Measurements from ENCODE around the gene GAREM2.

GAREM2 gene

DNA sequence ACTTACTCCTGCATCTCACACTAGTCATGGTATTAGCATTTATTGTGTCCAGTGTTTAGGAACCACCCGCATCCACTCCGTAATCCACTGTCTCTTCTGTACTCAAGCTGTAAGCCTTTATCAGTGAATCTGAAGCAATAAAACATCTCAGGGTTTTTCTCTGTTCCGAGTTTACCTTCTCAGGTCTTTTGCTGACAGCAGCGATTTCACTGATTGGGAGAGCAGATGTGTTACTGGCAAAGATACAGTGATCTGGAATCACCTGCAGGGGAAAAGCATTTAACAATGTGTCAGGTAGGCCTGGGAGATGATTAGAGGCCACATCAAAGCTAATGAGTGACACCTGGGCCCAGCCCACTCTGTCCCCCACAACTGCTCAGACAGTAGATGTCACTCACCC, 24.6 kb downstream of the GAREM2 start:
- no peak for DNase-seq (ENCODE audit: low read depth, low spot score)
- Histone ChIP-seq H3K4me3 (ENCODE audit: low read length) (no peak overlapping the region), H3K36me3 (ENCODE audit: control insufficient read depth, insufficient read depth, low read length) (peaks cover 20% of the 10 kb centered on the region; the same call in 1 of the 2 replicates), H3K27ac (ENCODE audit: low read length) (no peak overlapping the region), H3K27me3 (ENCODE audit: control insufficient read depth, insufficient read depth, low read length) (no peaks in the 10 kb centered on the region), H3K9me3 (ENCODE audit: control insufficient read depth, insufficient read depth, low read length) (no peaks in the 10 kb centered on the region), H3K4me1 (ENCODE audit: control insufficient read depth, insufficient read depth, low read length) (no peaks in the 10 kb centered on the region)
- WGBS (ENCODE audit: insufficient coverage, insufficient read length): no CpG with 5 or more reads among the region's 4 CpGs

DNA sequence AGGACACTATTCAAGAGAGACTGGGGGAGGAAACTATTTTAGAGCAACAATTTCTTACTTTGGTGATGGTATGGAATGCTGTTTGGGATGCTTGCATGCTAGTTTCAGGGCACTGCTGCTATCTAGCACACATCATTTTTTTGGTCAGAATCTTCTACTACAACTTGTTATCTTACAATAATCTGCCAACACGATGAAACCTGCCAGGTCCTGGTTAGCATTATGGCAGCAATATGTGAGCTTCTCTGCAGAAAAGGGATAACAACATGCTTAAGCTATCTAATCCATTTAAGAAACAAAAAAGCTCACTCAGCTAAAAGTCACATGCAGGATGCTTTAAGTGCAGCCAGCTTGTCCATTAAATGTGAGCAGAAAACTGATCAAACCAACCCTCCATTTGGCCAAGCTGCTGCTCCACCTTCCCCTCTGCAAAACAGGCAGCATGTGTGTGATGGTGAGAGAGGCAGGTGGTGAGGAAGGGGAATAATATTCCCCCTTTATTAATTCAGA, 30.1 kb downstream of the GAREM2 start:
- DNase-seq (ENCODE audit: low read depth, low spot score): no peak
- H3K36me3 ChIP-seq (ENCODE audit: control insufficient read depth, insufficient read depth, low read length): peaks cover 8% of the 10 kb centered on the region; the same call in 1 of the 2 replicates
- no peaks in the 10 kb centered on the region for H3K4me1 ChIP-seq (ENCODE audit: control insufficient read depth, insufficient read depth, low read length)
- no peak overlapping the region for H3K4me3 ChIP-seq (ENCODE audit: low read length)
- H3K9me3 ChIP-seq (ENCODE audit: control insufficient read depth, insufficient read depth, low read length): no peaks in the 10 kb centered on the region
- H3K27ac ChIP-seq (ENCODE audit: low read length): no peak overlapping the region
- WGBS (ENCODE audit: insufficient coverage, insufficient read length): no CpG with 5 or more reads among the region's 1 CpG
- H3K27me3 ChIP-seq (ENCODE audit: control insufficient read depth, insufficient read depth, low read length): no peaks in the 10 kb centered on the region

DNA sequence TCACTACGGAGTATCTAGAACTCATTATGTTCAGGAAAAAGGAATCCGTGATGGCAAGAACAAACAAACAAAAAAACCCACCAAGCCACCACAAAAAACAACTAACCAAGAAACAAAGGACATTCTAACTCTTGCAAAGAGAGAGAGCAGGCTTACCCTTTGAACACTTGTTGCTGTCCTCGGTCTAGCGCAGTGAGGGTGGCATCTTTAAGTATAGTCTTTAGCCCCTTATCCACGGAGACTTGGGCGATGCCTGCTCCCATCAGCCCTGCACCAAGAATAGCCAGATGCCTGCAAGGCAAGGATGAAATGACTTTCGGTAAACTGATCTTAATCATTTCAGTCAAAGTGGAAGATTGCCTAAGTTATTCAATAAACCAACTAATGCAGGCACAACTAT, 31.0 kb downstream of the GAREM2 start:
- Histone ChIP-seq H3K4me3 (ENCODE audit: low read length) (no peak overlapping the region), H3K36me3 (ENCODE audit: control insufficient read depth, insufficient read depth, low read length) (peaks cover 7% of the 10 kb centered on the region; the same call in 1 of the 2 replicates), H3K27me3 (ENCODE audit: control insufficient read depth, insufficient read depth, low read length) (no peaks in the 10 kb centered on the region), H3K9me3 (ENCODE audit: control insufficient read depth, insufficient read depth, low read length) (no peaks in the 10 kb centered on the region), H3K4me1 (ENCODE audit: control insufficient read depth, insufficient read depth, low read length) (no peaks in the 10 kb centered on the region), H3K27ac (ENCODE audit: low read length) (no peak overlapping the region)
- WGBS (ENCODE audit: insufficient coverage, insufficient read length): no CpG with 5 or more reads among the region's 7 CpGs
- DNase-seq (ENCODE audit: low read depth, low spot score): no peak

DNA sequence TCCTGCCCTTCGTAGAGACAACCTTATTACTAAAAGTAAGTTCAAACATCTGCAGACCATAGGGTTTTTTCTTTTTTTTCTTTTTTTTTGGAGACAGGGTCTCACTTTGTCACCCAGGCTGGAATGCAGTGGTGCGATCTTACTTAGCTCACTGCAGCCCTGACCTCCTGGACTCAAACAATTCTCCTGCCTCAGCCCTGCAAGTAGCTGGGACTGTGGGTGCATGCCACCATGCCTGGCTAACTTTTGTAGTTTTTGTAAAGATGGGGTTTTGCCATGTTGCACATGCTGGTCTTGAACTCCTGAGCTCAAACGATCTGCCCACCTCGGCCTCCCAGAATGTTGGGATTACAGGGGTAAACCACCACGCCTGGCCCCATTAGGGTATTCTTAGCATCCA, 39.1 kb downstream of the GAREM2 start:
- H3K27me3 ChIP-seq (ENCODE audit: control insufficient read depth, insufficient read depth, low read length): no peaks in the 10 kb centered on the region
- no peak overlapping the region for H3K4me3 ChIP-seq (ENCODE audit: low read length)
- no CpG with 5 or more reads among the region's 5 CpGs for WGBS (ENCODE audit: insufficient coverage, insufficient read length)
- no peak for DNase-seq (ENCODE audit: low read depth, low spot score)
- peaks cover 4% of the 10 kb centered on the region; the same call in 1 of the 2 replicates for H3K36me3 ChIP-seq (ENCODE audit: control insufficient read depth, insufficient read depth, low read length)
- no peaks in the 10 kb centered on the region for H3K4me1 ChIP-seq (ENCODE audit: control insufficient read depth, insufficient read depth, low read length)
- no peak overlapping the region for H3K27ac ChIP-seq (ENCODE audit: low read length)
- no peaks in the 10 kb centered on the region for H3K9me3 ChIP-seq (ENCODE audit: control insufficient read depth, insufficient read depth, low read length)

DNA sequence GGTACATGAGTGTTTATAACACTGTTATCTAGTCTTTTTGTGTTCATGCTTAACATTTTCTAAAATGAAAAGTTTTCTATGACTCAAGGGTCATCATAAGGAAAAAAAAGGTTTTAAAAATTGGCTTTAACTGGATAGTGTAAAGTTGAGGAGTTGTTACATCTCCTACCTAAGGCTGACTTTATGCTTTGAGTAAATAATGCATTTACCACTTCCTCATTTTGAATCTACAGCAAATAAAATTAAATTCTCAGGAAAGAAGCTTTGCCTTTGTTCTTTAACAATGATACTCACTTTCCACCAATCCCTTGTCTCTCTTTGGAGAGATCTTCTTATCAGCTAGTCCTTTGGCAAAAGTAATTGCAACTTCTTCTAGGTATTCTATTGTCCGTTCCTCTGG, 41.9 kb downstream of the GAREM2 start:
- WGBS (ENCODE audit: insufficient coverage, insufficient read length): no CpG with 5 or more reads among the region's 1 CpG
- no peak overlapping the region for H3K4me3 ChIP-seq (ENCODE audit: low read length)
- H3K27ac ChIP-seq (ENCODE audit: low read length): no peak overlapping the region
- H3K36me3 ChIP-seq (ENCODE audit: control insufficient read depth, insufficient read depth, low read length): peaks cover 4% of the 10 kb centered on the region; the same call in 1 of the 2 replicates
- no peaks in the 10 kb centered on the region for H3K27me3 ChIP-seq (ENCODE audit: control insufficient read depth, insufficient read depth, low read length)
- H3K9me3 ChIP-seq (ENCODE audit: control insufficient read depth, insufficient read depth, low read length): no peaks in the 10 kb centered on the region
- no peak for DNase-seq (ENCODE audit: low read depth, low spot score)
- H3K4me1 ChIP-seq (ENCODE audit: control insufficient read depth, insufficient read depth, low read length): no peaks in the 10 kb centered on the region

DNA sequence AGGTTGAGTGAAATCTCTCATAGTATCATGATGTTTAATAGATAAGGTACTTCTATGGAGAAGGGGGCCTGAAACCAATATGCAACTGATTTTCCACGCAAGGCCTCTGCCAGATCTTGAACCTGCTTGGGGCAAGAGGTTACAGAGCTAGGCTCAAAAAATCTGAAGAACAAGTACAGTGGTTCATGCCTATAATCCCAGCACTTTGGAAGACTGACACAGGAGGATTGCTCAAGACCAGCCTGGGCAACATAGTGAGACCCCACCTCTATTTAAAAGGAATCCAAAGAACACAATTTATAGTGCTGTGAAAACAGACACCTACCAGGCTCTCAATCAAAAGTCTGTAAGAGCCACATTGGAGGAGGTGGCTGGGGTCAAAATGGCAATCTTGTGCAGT, 42.9 kb downstream of the GAREM2 start:
- no CpG with 5 or more reads among the region's 1 CpG for WGBS (ENCODE audit: insufficient coverage, insufficient read length)
- no peak overlapping the region for H3K4me3 ChIP-seq (ENCODE audit: low read length)
- no peaks in the 10 kb centered on the region for H3K27me3 ChIP-seq (ENCODE audit: control insufficient read depth, insufficient read depth, low read length)
- no peaks in the 10 kb centered on the region for H3K9me3 ChIP-seq (ENCODE audit: control insufficient read depth, insufficient read depth, low read length)
- H3K4me1 ChIP-seq (ENCODE audit: control insufficient read depth, insufficient read depth, low read length): no peaks in the 10 kb centered on the region
- no peak for DNase-seq (ENCODE audit: low read depth, low spot score)
- H3K27ac ChIP-seq (ENCODE audit: low read length): no peak overlapping the region
- H3K36me3 ChIP-seq (ENCODE audit: control insufficient read depth, insufficient read depth, low read length): peaks cover 2% of the 10 kb centered on the region; the same call in 1 of the 2 replicates

DNA sequence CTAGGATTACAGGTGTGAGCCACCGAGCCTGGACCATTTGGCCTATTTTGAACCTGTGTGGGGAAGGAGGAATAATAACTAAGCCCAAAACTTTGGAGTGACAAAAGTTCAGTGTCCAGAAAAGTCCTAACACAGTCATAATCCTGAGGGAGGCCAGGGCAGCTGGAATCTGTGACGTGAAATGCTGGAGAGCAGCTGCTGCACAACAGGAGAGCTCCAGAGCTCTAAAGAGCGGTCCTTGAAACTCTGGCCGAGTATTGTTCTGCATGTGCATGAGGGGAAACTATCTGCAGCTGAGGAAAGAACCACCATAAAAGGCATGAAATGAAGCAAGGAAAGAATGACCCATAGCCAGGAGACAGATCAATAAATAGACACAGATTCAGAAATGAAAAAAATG, 43.7 kb downstream of the GAREM2 start:
- no peak for DNase-seq (ENCODE audit: low read depth, low spot score)
- Histone ChIP-seq H3K27me3 (ENCODE audit: control insufficient read depth, insufficient read depth, low read length) (no peaks in the 10 kb centered on the region), H3K9me3 (ENCODE audit: control insufficient read depth, insufficient read depth, low read length) (no peaks in the 10 kb centered on the region), H3K36me3 (ENCODE audit: control insufficient read depth, insufficient read depth, low read length) (peaks cover 2% of the 10 kb centered on the region; the same call in 1 of the 2 replicates), H3K4me1 (ENCODE audit: control insufficient read depth, insufficient read depth, low read length) (no peaks in the 10 kb centered on the region), H3K27ac (ENCODE audit: low read length) (no peak overlapping the region), H3K4me3 (ENCODE audit: low read length) (no peak overlapping the region)
- WGBS (ENCODE audit: insufficient coverage, insufficient read length): no CpG with 5 or more reads among the region's 4 CpGs

DNA sequence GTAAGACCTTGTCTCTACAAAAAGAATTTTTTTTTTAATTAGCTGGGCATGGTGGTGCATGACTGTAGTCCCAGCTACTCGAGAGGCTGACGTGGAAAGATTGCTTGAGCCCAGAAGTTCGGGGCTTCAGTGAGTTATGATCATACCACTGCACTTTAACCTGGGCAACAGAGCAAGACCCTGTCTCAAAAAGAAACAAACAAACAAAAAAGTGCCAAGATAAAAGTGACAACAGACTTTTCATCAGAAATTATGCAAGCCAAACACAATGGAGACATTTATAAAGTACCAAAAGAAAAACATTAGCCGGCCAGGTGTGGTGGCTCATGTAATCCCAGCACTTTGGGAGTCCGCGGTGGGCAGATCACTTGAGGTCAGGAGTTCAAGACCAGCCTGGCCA, 44.8 kb downstream of the GAREM2 start:
- no peaks in the 10 kb centered on the region; the same call in 1 of the 2 replicates for H3K36me3 ChIP-seq (ENCODE audit: control insufficient read depth, insufficient read depth, low read length)
- H3K4me1 ChIP-seq (ENCODE audit: control insufficient read depth, insufficient read depth, low read length): no peaks in the 10 kb centered on the region
- H3K9me3 ChIP-seq (ENCODE audit: control insufficient read depth, insufficient read depth, low read length): no peaks in the 10 kb centered on the region
- DNase-seq (ENCODE audit: low read depth, low spot score): no peak
- no peaks in the 10 kb centered on the region for H3K27me3 ChIP-seq (ENCODE audit: control insufficient read depth, insufficient read depth, low read length)
- WGBS (ENCODE audit: insufficient coverage, insufficient read length): no CpG with 5 or more reads among the region's 6 CpGs
- H3K27ac ChIP-seq (ENCODE audit: low read length): no peak overlapping the region
- H3K4me3 ChIP-seq (ENCODE audit: low read length): no peak overlapping the region

DNA sequence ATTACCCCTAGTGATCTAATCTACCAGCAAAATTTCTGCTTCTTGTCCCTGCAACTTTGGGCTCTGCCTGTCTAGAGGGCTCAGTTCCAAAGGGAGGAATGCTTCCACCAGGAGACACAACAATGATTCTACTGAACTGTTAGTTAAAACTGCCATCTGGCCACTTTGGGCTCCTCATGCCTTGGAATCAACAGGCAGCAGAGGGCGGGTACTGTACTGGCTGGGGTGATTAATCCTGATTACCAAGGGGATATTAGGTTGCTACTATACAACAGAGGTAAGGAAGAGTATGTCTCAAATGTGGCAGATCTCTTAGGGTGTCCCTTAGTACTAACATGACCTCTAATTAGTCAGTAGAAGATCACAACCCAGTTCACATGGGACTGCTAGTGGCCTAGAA, 50.1 kb downstream of the GAREM2 start:
- H3K4me1 ChIP-seq (ENCODE audit: control insufficient read depth, insufficient read depth, low read length): no peaks in the 10 kb centered on the region
- no peaks in the 10 kb centered on the region for H3K27me3 ChIP-seq (ENCODE audit: control insufficient read depth, insufficient read depth, low read length)
- H3K4me3 ChIP-seq (ENCODE audit: low read length): no peak overlapping the region
- DNase-seq (ENCODE audit: low read depth, low spot score): no peak
- no peak overlapping the region for H3K27ac ChIP-seq (ENCODE audit: low read length)
- WGBS (ENCODE audit: insufficient coverage, insufficient read length): no CpG with 5 or more reads among the region's 1 CpG
- H3K36me3 ChIP-seq (ENCODE audit: control insufficient read depth, insufficient read depth, low read length): peaks cover 4% of the 10 kb centered on the region; the same call in 1 of the 2 replicates
- H3K9me3 ChIP-seq (ENCODE audit: control insufficient read depth, insufficient read depth, low read length): no peaks in the 10 kb centered on the region; the same call in 1 of the 2 replicates

DNA sequence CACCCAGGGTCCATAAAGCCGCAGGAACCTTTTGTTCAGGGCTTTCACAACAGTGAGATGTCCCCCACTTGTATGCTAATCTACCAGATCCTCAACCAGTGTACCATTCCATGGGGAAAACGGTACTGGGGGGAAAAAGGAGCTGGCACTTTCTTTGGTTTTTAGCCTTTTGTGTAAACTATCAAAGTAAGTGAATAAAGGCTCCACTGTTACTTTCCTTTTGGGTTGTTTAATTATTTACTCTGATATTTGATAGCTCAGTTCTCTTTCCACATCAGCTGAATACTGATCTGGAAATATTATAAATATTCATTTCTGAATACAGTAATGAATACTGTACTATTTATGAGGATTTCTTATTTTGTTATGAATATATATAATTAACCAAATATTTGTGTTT, 51.2 kb downstream of the GAREM2 start:
- WGBS (ENCODE audit: insufficient coverage, insufficient read length): no CpG with 5 or more reads among the region's 2 CpGs
- Histone ChIP-seq H3K36me3 (ENCODE audit: control insufficient read depth, insufficient read depth, low read length) (peaks cover 6% of the 10 kb centered on the region; the same call in 1 of the 2 replicates), H3K27ac (ENCODE audit: low read length) (no peak overlapping the region), H3K4me1 (ENCODE audit: control insufficient read depth, insufficient read depth, low read length) (no peaks in the 10 kb centered on the region), H3K9me3 (ENCODE audit: control insufficient read depth, insufficient read depth, low read length) (no peaks in the 10 kb centered on the region; the same call in 1 of the 2 replicates), H3K4me3 (ENCODE audit: low read length) (no peak overlapping the region), H3K27me3 (ENCODE audit: control insufficient read depth, insufficient read depth, low read length) (no peaks in the 10 kb centered on the region)
- DNase-seq (ENCODE audit: low read depth, low spot score): no peak

DNA sequence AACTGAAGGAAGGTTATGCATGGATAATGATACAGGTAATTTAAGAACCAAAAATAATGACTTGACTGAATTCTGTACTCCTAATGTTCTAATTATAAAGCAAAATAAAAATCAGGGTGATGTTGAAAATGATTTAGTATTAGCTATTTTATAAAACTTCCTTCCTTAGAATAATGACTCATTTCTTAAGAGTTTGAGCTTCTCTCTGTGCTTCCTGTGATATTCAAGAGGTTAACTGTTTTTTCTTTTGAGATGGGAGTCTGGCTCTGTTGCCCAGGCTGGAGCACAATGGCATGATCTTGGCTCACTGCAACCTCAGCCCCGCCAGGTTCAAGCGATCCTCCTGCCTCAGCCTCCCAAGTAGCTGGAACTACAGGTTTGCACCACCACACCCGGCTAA, 56.7 kb downstream of the GAREM2 start:
- Histone ChIP-seq H3K27ac (ENCODE audit: low read length) (no peak overlapping the region), H3K4me1 (ENCODE audit: control insufficient read depth, insufficient read depth, low read length) (no peaks in the 10 kb centered on the region), H3K36me3 (ENCODE audit: control insufficient read depth, insufficient read depth, low read length) (peaks cover 15% of the 10 kb centered on the region; the same call in 1 of the 2 replicates), H3K27me3 (ENCODE audit: control insufficient read depth, insufficient read depth, low read length) (no peaks in the 10 kb centered on the region), H3K9me3 (ENCODE audit: control insufficient read depth, insufficient read depth, low read length) (no peaks in the 10 kb centered on the region), H3K4me3 (ENCODE audit: low read length) (no peak overlapping the region)
- no CpG with 5 or more reads among the region's 3 CpGs for WGBS (ENCODE audit: insufficient coverage, insufficient read length)
- DNase-seq (ENCODE audit: low read depth, low spot score): no peak
